Motor neuron (in vitro differentiated cells): ENCODE data around the gene PRKCA. TPM values are rescaled to one million over a fixed set of nuclear protein-coding genes. Genes with fewer than 3 reads are reported as not detected.
"Not testable (repeated sequence)": the region's sequence is repeated elsewhere in the genome, so short reads cannot be mapped to it uniquely, and the experiment has no call there.

ENCODE experiments used
- ATAC-seq, 8 experiments: fragments of 200-7000 bp; cut with Tn5 transposase; replicated peaks in 6 of 8; 2 replicates each; pipeline ENCODE4 v1.8.0; 2021; ENCODE audit warnings: mild to moderate bottlenecking in 8 of 8, moderate library complexity in 8 of 8
- H3K27ac ChIP-seq, 2 donors: fragments of 250-450 bp; sonication (Bioruptor Pico); 2 replicates each; pipeline ENCODE4 v1.9.0; 2021; ENCODE audit warnings: antibody characterized with exemption in 2 of 2, mild to moderate bottlenecking in 2 of 2, moderate library complexity in 1 of 2
- H3K4me1 ChIP-seq, 2 donors: fragments of 250-450 bp; sonication (Bioruptor Pico); replicated peaks in 1 of 2; 2 replicates each; pipeline ENCODE4 v1.6.1; 2021; ENCODE audit warnings: antibody characterized with exemption in 2 of 2, mild to moderate bottlenecking in 2 of 2, moderate library complexity in 1 of 2
- H3K4me3 ChIP-seq, 5 donors: fragments of 250-450 bp; sonication (Bioruptor Pico); 2 replicates each; pipeline ENCODE4 v1.9.0; 2021; ENCODE audit warnings: antibody characterized with exemption in 5 of 5, mild to moderate bottlenecking in 5 of 5, moderate library complexity in 4 of 5
- WGBS, 10 experiments: fragments of 450-650 bp; shearing (Covaris generic); methylation state at CpG; one replicate each; pipeline ENCODE4 v1.0.0; 2022; 5-methylcytosine and 5-hydroxymethylcytosine counted together
- in situ Hi-C, 9 experiments: fragments of 400-800 bp; cut with MboI; loops; one replicate each; pipeline ENCODE4 v1.15.0; 2021; ENCODE audit warnings: low sequenced_read_pairs in 9 of 9, low pct_unique_long_range_greater_than_20kb in 2 of 9; ENCODE audit not compliant: unreplicated experiment in 9 of 9
- total RNA-seq, 8 experiments: library from RNA; unstranded; fragments of 300-600 nt; gene quantifications; 2 replicates each; pipeline versions ENCODE4 v1.2.3 to v1.2.4, GENCODE V29; 2022

Gene PRKCA
- total RNA-seq, 8 experiments from 2014 or later = 5.6 to 38.8 (median 8.7) TPM

GRCh38 chr17:66468241-66469087 is 166.1 kb downstream of the PRKCA start:
- Histone ChIP-seq H3K4me1 (peaks cover 5 to 10% of the 10 kb centered on the region in 2 donors), H3K27ac (no peak overlapping the region), H3K4me3 (no peak overlapping the region)
- in situ Hi-C loops = no loop called here
- WGBS, 10 experiments = 33 to 100% (median 56%) methylated on average over 1 to 4 of the region's 5 CpGs; no CpG with 5 or more reads in 2 of the 10 experiments
- peak in 4 of 8 experiments; percentile 30 to 78 (median 62) for ATAC-seq

- 0 to 80% (median 51%) methylated on average over 1 to 3 of the region's 3 CpGs; no CpG with 5 or more reads in 2 of the 10 experiments for WGBS, 10 experiments
Measured at GRCh38 chr17:66469088-66469442, 166.7 kb downstream of the PRKCA start.

GRCh38 chr17:66469461-66469860 is 167.0 kb downstream of the PRKCA start:
- WGBS, 10 experiments = 90 to 100% (median 100%) methylated on average over 1 of the region's 1 CpG; no CpG with 5 or more reads in 5 of the 10 experiments
- Histone ChIP-seq H3K27ac (no peak overlapping the region), H3K4me3 (no peak overlapping the region), H3K4me1 (peaks cover 9 to 11% of the 10 kb centered on the region in 2 donors)
- no peak for ATAC-seq
- in situ Hi-C loops = no loop called here

More at GRCh38 chr17:66469088-66469442, 166.7 kb downstream of the PRKCA start:
- no peak overlapping the region for H3K4me3 ChIP-seq
- in situ Hi-C loops = no loop called here
- ATAC-seq = peak in 1 of 8 experiments; percentile 50
- no peak overlapping the region for H3K27ac ChIP-seq
- peaks cover 9 to 10% of the 10 kb centered on the region in 2 donors for H3K4me1 ChIP-seq

GRCh38 chr17:66469890-66470289 is 167.5 kb downstream of the PRKCA start:
- H3K27ac ChIP-seq = no peak overlapping the region
- H3K4me3 ChIP-seq = no peak overlapping the region
- WGBS, 10 experiments = 59 to 92% (median 80%) methylated on average over 1 to 3 of the region's 4 CpGs; no CpG with 5 or more reads in 1 of the 10 experiments
- ATAC-seq = no peak
- H3K4me1 ChIP-seq = peaks cover 9 to 12% of the 10 kb centered on the region in 2 donors
- in situ Hi-C loops = no loop called here

- Histone ChIP-seq H3K27ac (no peak overlapping the region), H3K4me1 (peaks cover 14 to 19% of the 10 kb centered on the region in 2 donors), H3K4me3 (no peak overlapping the region)
- no peak for ATAC-seq
- 87 to 100% (median 100%) methylated on average over 1 to 3 of the region's 4 CpGs; no CpG with 5 or more reads in 3 of the 10 experiments for WGBS, 10 experiments
- in situ Hi-C loops = no loop called here
Measured at GRCh38 chr17:66472123-66472522, 169.7 kb downstream of the PRKCA start.

GRCh38 chr17:66474258-66474657 is 171.8 kb downstream of the PRKCA start:
- H3K27ac ChIP-seq = no peak overlapping the region
- H3K4me3 ChIP-seq = no peak overlapping the region
- peak in 5 of 8 experiments; percentile 80 to 86 (median 83) for ATAC-seq
- WGBS, 10 experiments = 56 to 100% (median 93%) methylated on average over 1 of the region's 1 CpG; no CpG with 5 or more reads in 4 of the 10 experiments
- H3K4me1 ChIP-seq = peaks cover 9% of the 10 kb centered on the region in 2 donors
- in situ Hi-C loops = no loop called here

- Histone ChIP-seq H3K4me3 (no peak overlapping the region), H3K4me1 (peaks cover 9% of the 10 kb centered on the region in 2 donors), H3K27ac (no peak overlapping the region)
- in situ Hi-C loops = no loop called here
- 68 to 100% (median 91%) methylated on average over 1 to 8 of the region's 8 CpGs; no CpG with 5 or more reads in 1 of the 10 experiments for WGBS, 10 experiments
- no peak for ATAC-seq
Measured at GRCh38 chr17:66474806-66475497, 172.5 kb downstream of the PRKCA start.

GRCh38 chr17:66476014-66476413 is 173.6 kb downstream of the PRKCA start:
- Histone ChIP-seq H3K27ac (no peak overlapping the region), H3K4me3 (no peak overlapping the region), H3K4me1 (peaks cover 9% of the 10 kb centered on the region in 2 donors)
- 80 to 92% (median 83%) methylated on average over 1 to 4 of the region's 6 CpGs; no CpG with 5 or more reads in 6 of the 10 experiments for WGBS, 10 experiments
- no peak for ATAC-seq
- in situ Hi-C loops = no loop called here

GRCh38 chr17:66477615-66478283 is 175.3 kb downstream of the PRKCA start:
- H3K27ac ChIP-seq = no peak overlapping the region
- ATAC-seq = no peak
- in situ Hi-C loops = no loop called here
- peaks cover 9% of the 10 kb centered on the region in 2 donors for H3K4me1 ChIP-seq
- WGBS, 10 experiments = 79 to 99% (median 90%) methylated on average over 4 to 11 of the region's 11 CpGs; no CpG with 5 or more reads in 1 of the 10 experiments
- H3K4me3 ChIP-seq = no peak overlapping the region

GRCh38 chr17:66479230-66479889 is 176.9 kb downstream of the PRKCA start:
- H3K4me3 ChIP-seq, in situ Hi-C loops, H3K4me1 ChIP-seq, H3K27ac ChIP-seq, ATAC-seq: not testable (repeated sequence)
- 38 to 100% (median 88%) methylated on average over 1 to 2 of the region's 2 CpGs; no CpG with 5 or more reads in 1 of the 10 experiments for WGBS, 10 experiments

- 51 to 100% (median 78%) methylated on average over 2 to 5 of the region's 5 CpGs; no CpG with 5 or more reads in 2 of the 10 experiments for WGBS, 10 experiments
- ATAC-seq = no peak
Measured at GRCh38 chr17:66480243-66480642, 177.8 kb downstream of the PRKCA start.

GRCh38 chr17:66480802-66481201 is 178.4 kb downstream of the PRKCA start:
- H3K27ac ChIP-seq = no peak overlapping the region
- no peak overlapping the region for H3K4me3 ChIP-seq
- H3K4me1 ChIP-seq = peaks cover 4 to 6% of the 10 kb centered on the region in 2 donors
- WGBS, 10 experiments = 0 to 100% (median 83%) methylated on average over 1 to 6 of the region's 7 CpGs; no CpG with 5 or more reads in 1 of the 10 experiments
- ATAC-seq = peak in 2 of 8 experiments; percentile 66 to 71
- in situ Hi-C loops = no loop called here

More at GRCh38 chr17:66480243-66480642, 177.8 kb downstream of the PRKCA start:
- H3K4me1 ChIP-seq = peaks cover 4 to 6% of the 10 kb centered on the region in 2 donors
- no peak overlapping the region for H3K27ac ChIP-seq
- H3K4me3 ChIP-seq = no peak overlapping the region
- in situ Hi-C loops = no loop called here
